Testis (tissue), 3 donors: Measurements from ENCODE around the gene KLHL21. TPM values are rescaled to one million over a fixed set of nuclear protein-coding genes. Genes with fewer than 3 reads are reported as not detected.

Experiments used
- DNase-seq: peaks from one replicate; pipeline ENCODE4 v3.0.0-alpha.2; 2019
- H3K27ac ChIP-seq, 2 donors: fragments of 200-600 bp; sonication (generic); one replicate each; pipeline ENCODE4 v1.5.1; 2019
- H3K27me3 ChIP-seq: fragments of 200-600 bp; sonication (generic); one replicate; pipeline ENCODE4 v1.5.1; 2019
- H3K36me3 ChIP-seq: fragments of 200-600 bp; sonication (generic); one replicate; pipeline ENCODE4 v1.5.1; 2017; ENCODE audit warnings: low read depth; ENCODE audit errors: missing control alignments
- H3K4me1 ChIP-seq: fragments of 200-600 bp; sonication (generic); one replicate; pipeline ENCODE4 v1.5.1; 2019
- H3K4me3 ChIP-seq, 2 donors: fragments of 200-600 bp; sonication (generic); one replicate each; pipeline ENCODE4 v1.5.1; 2017 to 2019
- H3K9me3 ChIP-seq: fragments of 200-600 bp; sonication (generic); one replicate; pipeline ENCODE4 v1.5.1; 2017
- POLR2A ChIP-seq: fragments of 450-650 bp; IDR thresholded peaks from one replicate; pipeline ENCODE4 v1.6.1; 2017; ENCODE audit warnings: antibody characterized with exemption, mild to moderate bottlenecking, moderate library complexity
- WGBS, 2 donors: methylation state at CpG; one replicate each; pipeline ENCODE4 v1.1.5; 2018; 5-methylcytosine and 5-hydroxymethylcytosine counted together
- intact Hi-C: fragments of 100-400 bp; cut with DNase I; formaldehyde crosslinking; loops from one replicate; pipeline ENCODE4 v1.15.1; 2023; ENCODE audit warnings: low total_unique reads
- polyA plus RNA-seq: library from polyadenylated mRNA; stranded (reverse); fragments of 350-450 nt; fragmentation: Illumina TruSeq; extraction: RNeasy Lipid Tissue Mini Kit (QIAGEN cat#74804); gene quantifications from one replicate; pipeline ENCODE4 v1.2.3, GENCODE V29; 2014; ENCODE audit warnings: low read depth, low replicate concordance; ENCODE audit not compliant: insufficient read depth
- total RNA-seq, 2 donors: library from RNA; depleted of rRNA; stranded (reverse); fragments of >200 nt; gene quantifications; one replicate each; pipeline ENCODE4 v1.2.3, GENCODE V29; 2016
- TF ChIP-seq, protein P1 (sequence below), 3 experiments: fragments of 450-650 bp in 2 of 3; fragments of 200-600 bp in 1 of 3; sonication (generic) in 1 of 3; IDR thresholded peaks; one replicate each; pipeline ENCODE4 v1.5.1; 2016 to 2019; ENCODE audit warnings: antibody characterized with exemption in 3 of 3, mild to moderate bottlenecking in 2 of 3, moderate library complexity in 1 of 3

The KLHL21 gene
- total and polyA plus RNA-seq, 3 donors from 2014 or later = 31.1 to 84.6 (median 71.7) TPM

GRCh38 chr1:6580593-6581409, 21.9 kb downstream of the KLHL21 start:
- DNase-seq = no peak
- Histone ChIP-seq H3K4me1 (peaks cover 30% of the 10 kb centered on the region), H3K27me3 (no peaks in the 10 kb centered on the region), H3K9me3 (no peaks in the 10 kb centered on the region), H3K36me3 (no peaks in the 10 kb centered on the region), H3K4me3 (peak overlapping the region; percentile 68 to 96), H3K27ac (peak overlapping the region; percentile 83 to 94)
- 27 to 30% methylated on average over 12 to 19 of the region's 19 CpGs for WGBS, 2 donors
- intact Hi-C loops = loop anchor here (5.0 kb wide), 1 partner anchor 52 kb away; no protein-coding TSS in a partner anchor
- TF ChIP-seq, protein P1, sequence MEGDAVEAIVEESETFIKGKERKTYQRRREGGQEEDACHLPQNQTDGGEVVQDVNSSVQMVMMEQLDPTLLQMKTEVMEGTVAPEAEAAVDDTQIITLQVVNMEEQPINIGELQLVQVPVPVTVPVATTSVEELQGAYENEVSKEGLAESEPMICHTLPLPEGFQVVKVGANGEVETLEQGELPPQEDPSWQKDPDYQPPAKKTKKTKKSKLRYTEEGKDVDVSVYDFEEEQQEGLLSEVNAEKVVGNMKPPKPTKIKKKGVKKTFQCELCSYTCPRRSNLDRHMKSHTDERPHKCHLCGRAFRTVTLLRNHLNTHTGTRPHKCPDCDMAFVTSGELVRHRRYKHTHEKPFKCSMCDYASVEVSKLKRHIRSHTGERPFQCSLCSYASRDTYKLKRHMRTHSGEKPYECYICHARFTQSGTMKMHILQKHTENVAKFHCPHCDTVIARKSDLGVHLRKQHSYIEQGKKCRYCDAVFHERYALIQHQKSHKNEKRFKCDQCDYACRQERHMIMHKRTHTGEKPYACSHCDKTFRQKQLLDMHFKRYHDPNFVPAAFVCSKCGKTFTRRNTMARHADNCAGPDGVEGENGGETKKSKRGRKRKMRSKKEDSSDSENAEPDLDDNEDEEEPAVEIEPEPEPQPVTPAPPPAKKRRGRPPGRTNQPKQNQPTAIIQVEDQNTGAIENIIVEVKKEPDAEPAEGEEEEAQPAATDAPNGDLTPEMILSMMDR (IDR thresholded peaks at IDR 0.05) = no peak

DNA sequence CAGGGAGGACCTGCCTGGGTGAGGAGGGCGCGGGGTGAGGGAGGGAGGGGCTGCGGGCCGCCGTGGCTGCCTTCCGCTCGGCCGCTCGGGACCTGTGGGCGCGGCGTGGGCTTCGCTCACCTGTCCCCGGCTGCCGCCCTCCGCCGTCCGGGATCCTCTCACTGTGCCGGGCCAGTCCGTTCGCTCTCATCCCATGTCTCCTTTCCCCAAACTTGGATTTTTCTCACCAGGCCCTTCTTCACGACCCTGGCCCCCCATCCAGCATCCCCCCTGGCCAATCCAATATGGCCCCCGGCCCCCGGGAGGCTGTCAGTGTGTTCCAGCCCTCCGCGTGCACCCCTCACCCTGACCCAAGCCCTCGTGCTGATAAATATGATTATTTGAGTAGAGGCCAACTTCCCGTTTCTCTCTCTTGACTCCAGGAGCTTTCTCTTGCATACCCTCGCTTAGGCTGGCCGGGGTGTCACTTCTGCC, 22.5 kb downstream of the KLHL21 start:
- H3K27ac ChIP-seq = peak overlapping the region; percentile 83 to 94
- peaks cover 30% of the 10 kb centered on the region for H3K4me1 ChIP-seq
- H3K36me3 ChIP-seq = no peaks in the 10 kb centered on the region
- peak overlapping the region; percentile 68 to 96 for H3K4me3 ChIP-seq
- no peak for TF ChIP-seq POLR2A
- TF ChIP-seq, protein P1 (IDR thresholded peaks at IDR 0.05) = no peak
- intact Hi-C loops = loop anchor here (5.0 kb wide), 1 partner anchor 52 kb away; no protein-coding TSS in a partner anchor
- 0 to 6% methylated on average over 9 to 30 of the region's 30 CpGs for WGBS, 2 donors
- DNase-seq = no peak
- no peaks in the 10 kb centered on the region for H3K9me3 ChIP-seq
- H3K27me3 ChIP-seq = no peaks in the 10 kb centered on the region

DNA sequence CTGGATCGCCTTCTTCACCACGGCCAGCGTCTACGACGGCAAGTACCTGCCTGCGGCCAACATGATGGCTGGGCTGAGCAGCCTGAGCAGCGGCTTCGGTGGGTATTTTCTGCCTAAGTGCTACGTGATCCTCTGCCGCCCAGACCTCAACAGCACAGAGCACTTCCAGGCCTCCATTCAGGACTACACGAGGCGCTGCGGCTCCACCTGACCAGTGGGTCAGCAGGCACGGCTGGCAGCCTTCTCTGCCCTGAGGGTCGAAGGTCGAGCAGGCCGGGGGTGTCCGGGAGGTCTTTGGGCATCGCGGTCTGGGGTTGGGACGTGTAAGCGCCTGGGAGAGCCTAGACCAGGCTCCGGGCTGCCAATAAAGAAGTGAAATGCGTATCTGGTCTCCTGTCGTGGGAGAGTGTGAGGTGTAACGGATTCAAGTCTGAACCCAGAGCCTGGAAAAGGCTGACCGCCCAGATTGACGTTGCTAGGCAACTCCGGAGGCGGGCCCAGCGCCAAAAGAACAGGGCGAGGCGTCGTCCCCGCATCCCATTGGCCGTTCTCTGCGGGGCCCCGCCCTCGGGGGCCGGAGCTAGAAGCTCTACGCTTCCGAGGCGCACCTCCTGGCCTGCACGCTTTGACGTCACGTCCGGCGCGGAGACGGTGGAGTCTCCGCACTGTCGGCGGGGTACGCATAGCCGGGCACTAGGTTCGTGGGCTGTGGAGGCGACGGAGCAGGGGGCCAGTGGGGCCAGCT, 23.1 kb downstream of the KLHL21 start, which contains the start of gene ZBTB48:
Gene ZBTB48, plus strand, starts transcription at position 621 of the 745 bp plus-strand sequence. CDS start 616 bp downstream, outside the sequence.
- peak; percentile 85 for TF ChIP-seq POLR2A
- TF ChIP-seq, protein P1 (IDR thresholded peaks at IDR 0.05) = no peak
- no peaks in the 10 kb centered on the region for H3K9me3 ChIP-seq
- no peaks in the 10 kb centered on the region for H3K27me3 ChIP-seq
- peak; percentile 99 for DNase-seq
- H3K4me3 ChIP-seq = peak within 1 kb of the TSS; percentile 68 to 96
- peaks cover 30% of the 10 kb centered on the region for H3K4me1 ChIP-seq
- H3K27ac ChIP-seq = peak within 1 kb of the TSS; percentile 83 to 94
- 12 to 33% methylated on average over 19 to 58 of the region's 58 CpGs for WGBS, 2 donors
- intact Hi-C loops = loop anchor here (5.0 kb wide), 1 partner anchor 53 kb away; no protein-coding TSS in a partner anchor
- H3K36me3 ChIP-seq = no peaks in the 10 kb centered on the region

- H3K4me3 ChIP-seq = peak overlapping the region; percentile 68 to 96
- WGBS, 2 donors = 76 to 83% methylated on average over 13 to 14 of the region's 14 CpGs
- H3K36me3 ChIP-seq = no peaks in the 10 kb centered on the region
- H3K9me3 ChIP-seq = no peaks in the 10 kb centered on the region
- peak overlapping the region; percentile 83 to 94 for H3K27ac ChIP-seq
- intact Hi-C loops = no loop called here
- no peaks in the 10 kb centered on the region for H3K27me3 ChIP-seq
- DNase-seq = no peak
- peaks cover 30% of the 10 kb centered on the region for H3K4me1 ChIP-seq
- TF ChIP-seq, protein P1 (IDR thresholded peaks at IDR 0.05) = no peak
- no peak for TF ChIP-seq POLR2A
These were observed 23.9 kb downstream of the KLHL21 start for GRCh38 chr1:6578624-6579373.
